Measurements from ENCODE around the gene FBN2.

GRCh38 chr5:128538000-128538249, at the start of gene FBN2:
- TF ChIP-seq RAD21 (CRISPR knock-in tag; conservative IDR thresholded peaks at IDR 0.05 in 1 of 2, IDR thresholded peaks at IDR 0.05 in 1 of 2) (no peak), BRCA1 (IDR thresholded peaks at IDR 0.05) (no peak), BRCA1 (CRISPR knock-in tag; IDR thresholded peaks at IDR 0.05) (no peak), ZNF830 (CRISPR knock-in tag; IDR thresholded peaks at IDR 0.05) (no peak)
